ENCODE data around the gene ELAVL1.

Gene ELAVL1

GRCh38 chr19:7997809-7998480 lies 7.5 kb downstream of the ELAVL1 start:
- H3K36me3 Mint-ChIP-seq, result peaks cover 2% of the 10 kb centered on the region
- peaks cover 81% of the 10 kb centered on the region for H3K4me1 Mint-ChIP-seq
- no peak overlapping the region for H3K27ac Mint-ChIP-seq

GRCh38 chr19:7996883-7997282 lies 8.6 kb downstream of the ELAVL1 start:
- H3K4me1 Mint-ChIP-seq, result peaks cover 76% of the 10 kb centered on the region
- no peaks in the 10 kb centered on the region for H3K36me3 Mint-ChIP-seq
- H3K27me3 Mint-ChIP-seq, result no peaks in the 10 kb centered on the region
- H3K27ac Mint-ChIP-seq, result peak overlapping the region; percentile 41
- no peaks in the 10 kb centered on the region for H3K9me3 Mint-ChIP-seq
- H3K4me3 Mint-ChIP-seq, result no peak overlapping the region

More at GRCh38 chr19:7997809-7998480, 7.5 kb downstream of the ELAVL1 start:
- Mint-ChIP-seq H3K27me3 (no peaks in the 10 kb centered on the region), H3K4me3 (no peak overlapping the region), H3K9me3 (no peaks in the 10 kb centered on the region)

GRCh38 chr19:7995810-7996158 lies 9.7 kb downstream of the ELAVL1 start:
- Mint-ChIP-seq H3K27ac (no peak overlapping the region), H3K27me3 (no peaks in the 10 kb centered on the region), H3K9me3 (no peaks in the 10 kb centered on the region), H3K36me3 (peaks cover 2% of the 10 kb centered on the region), H3K4me1 (peaks cover 69% of the 10 kb centered on the region), H3K4me3 (peak overlapping the region; percentile 42)

- Mint-ChIP-seq H3K4me3 (peak overlapping the region; percentile 42), H3K9me3 (no peaks in the 10 kb centered on the region), H3K36me3 (peaks cover 2% of the 10 kb centered on the region), H3K4me1 (peaks cover 64% of the 10 kb centered on the region), H3K27me3 (no peaks in the 10 kb centered on the region), H3K27ac (peak overlapping the region; percentile 86)
Observed at GRCh38 chr19:7994928-7995809, 10.3 kb downstream of the ELAVL1 start.

- no peaks in the 10 kb centered on the region for H3K9me3 Mint-ChIP-seq
- no peak overlapping the region for H3K4me3 Mint-ChIP-seq
- peaks cover 2% of the 10 kb centered on the region for H3K36me3 Mint-ChIP-seq
- H3K4me1 Mint-ChIP-seq, result peaks cover 57% of the 10 kb centered on the region
- no peaks in the 10 kb centered on the region for H3K27me3 Mint-ChIP-seq
- H3K27ac Mint-ChIP-seq, result no peak overlapping the region
Observed at GRCh38 chr19:7994114-7994513, 11.3 kb downstream of the ELAVL1 start.

GRCh38 chr19:7993560-7993959 lies 11.9 kb downstream of the ELAVL1 start:
- Mint-ChIP-seq H3K4me1 (peaks cover 54% of the 10 kb centered on the region), H3K27me3 (no peaks in the 10 kb centered on the region), H3K27ac (no peak overlapping the region), H3K9me3 (no peaks in the 10 kb centered on the region), H3K36me3 (peaks cover 4% of the 10 kb centered on the region), H3K4me3 (no peak overlapping the region)

GRCh38 chr19:7992575-7992974 lies 12.9 kb downstream of the ELAVL1 start:
- peaks cover 54% of the 10 kb centered on the region for H3K4me1 Mint-ChIP-seq
- H3K27ac Mint-ChIP-seq, result no peak overlapping the region
- H3K9me3 Mint-ChIP-seq, result no peaks in the 10 kb centered on the region
- H3K4me3 Mint-ChIP-seq, result no peak overlapping the region
- peaks cover 7% of the 10 kb centered on the region for H3K36me3 Mint-ChIP-seq
- no peaks in the 10 kb centered on the region for H3K27me3 Mint-ChIP-seq

- Mint-ChIP-seq H3K4me1 (peaks cover 28% of the 10 kb centered on the region), H3K36me3 (peaks cover 15% of the 10 kb centered on the region), H3K9me3 (no peaks in the 10 kb centered on the region), H3K27me3 (no peaks in the 10 kb centered on the region), H3K4me3 (no peak overlapping the region), H3K27ac (no peak overlapping the region)
Observed at GRCh38 chr19:7989071-7989575, 16.3 kb downstream of the ELAVL1 start.

- peaks cover 21% of the 10 kb centered on the region for H3K4me1 Mint-ChIP-seq
- H3K36me3 Mint-ChIP-seq, result peaks cover 15% of the 10 kb centered on the region
- no peak overlapping the region for H3K27ac Mint-ChIP-seq
- no peak overlapping the region for H3K4me3 Mint-ChIP-seq
- H3K27me3 Mint-ChIP-seq, result no peaks in the 10 kb centered on the region
- no peaks in the 10 kb centered on the region for H3K9me3 Mint-ChIP-seq
Observed at GRCh38 chr19:7988307-7988706, 17.1 kb downstream of the ELAVL1 start.

- Mint-ChIP-seq H3K27ac (no peak overlapping the region), H3K9me3 (no peaks in the 10 kb centered on the region), H3K4me1 (peaks cover 17% of the 10 kb centered on the region), H3K36me3 (peaks cover 15% of the 10 kb centered on the region), H3K4me3 (no peak overlapping the region), H3K27me3 (no peaks in the 10 kb centered on the region)
Observed at GRCh38 chr19:7987114-7987768, 18.2 kb downstream of the ELAVL1 start.

GRCh38 chr19:7986321-7987113 lies 18.9 kb downstream of the ELAVL1 start:
- peaks cover 13% of the 10 kb centered on the region for H3K36me3 Mint-ChIP-seq

GRCh38 chr19:7985481-7985911 lies 19.9 kb downstream of the ELAVL1 start:
- peaks cover 12% of the 10 kb centered on the region for H3K36me3 Mint-ChIP-seq
- H3K4me3 Mint-ChIP-seq, result no peak overlapping the region
- no peaks in the 10 kb centered on the region for H3K9me3 Mint-ChIP-seq
- no peak overlapping the region for H3K27ac Mint-ChIP-seq
- no peaks in the 10 kb centered on the region for H3K27me3 Mint-ChIP-seq
- H3K4me1 Mint-ChIP-seq, result peaks cover 12% of the 10 kb centered on the region

More at GRCh38 chr19:7986321-7987113, 18.9 kb downstream of the ELAVL1 start:
- Mint-ChIP-seq H3K27ac (no peak overlapping the region), H3K4me3 (no peak overlapping the region), H3K27me3 (no peaks in the 10 kb centered on the region), H3K4me1 (peaks cover 14% of the 10 kb centered on the region), H3K9me3 (no peaks in the 10 kb centered on the region)

- Mint-ChIP-seq H3K27ac (no peak overlapping the region), H3K36me3 (peaks cover 13% of the 10 kb centered on the region), H3K4me3 (no peak overlapping the region), H3K4me1 (peaks cover 12% of the 10 kb centered on the region), H3K27me3 (no peaks in the 10 kb centered on the region), H3K9me3 (no peaks in the 10 kb centered on the region)
Observed at GRCh38 chr19:7983995-7984837, 21.2 kb downstream of the ELAVL1 start.

GRCh38 chr19:7983286-7983950 lies 22.0 kb downstream of the ELAVL1 start:
- Mint-ChIP-seq H3K27me3 (no peaks in the 10 kb centered on the region), H3K9me3 (no peaks in the 10 kb centered on the region), H3K4me3 (no peak overlapping the region), H3K27ac (no peak overlapping the region), H3K36me3 (peaks cover 11% of the 10 kb centered on the region), H3K4me1 (peaks cover 12% of the 10 kb centered on the region)

Measured in activated naive CD4-positive, alpha-beta T cell treated with anti-CD3 and anti-CD28 coated beads, Interleukin-2, amount 50 U/mL, for 24 hours (primary cell).